ENCODE measurements around the gene GABRR3.

The GABRR3 gene

DNA sequence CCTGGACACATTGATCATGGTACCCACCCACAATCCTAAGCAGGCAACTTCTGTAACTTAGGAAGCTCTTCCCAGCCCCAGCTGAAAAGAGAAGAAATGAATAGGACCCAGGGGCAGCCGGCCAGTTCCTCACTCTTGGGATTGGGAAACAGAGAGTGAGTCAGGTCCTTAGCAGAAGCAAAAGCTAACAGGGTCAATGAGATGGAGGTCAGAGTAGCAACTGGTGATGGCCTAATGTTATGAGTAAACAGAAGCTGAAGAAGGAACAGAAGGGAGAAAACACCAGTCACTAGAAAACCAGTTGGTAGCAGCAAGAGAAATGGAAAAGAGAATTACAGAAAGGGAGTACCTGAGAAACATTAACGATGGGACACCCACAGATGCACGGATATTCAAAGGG, 82.8 kb downstream of the GABRR3 start:
- Histone ChIP-seq H3K36me3 (ENCODE audit: low read length) (peaks cover 8% of the 10 kb centered on the region), H2AFZ (ENCODE audit: low read depth, low read length, severe bottlenecking) (no peak overlapping the region), H3K4me3 (ENCODE audit: insufficient read depth, low read length, poor library complexity, severe bottlenecking) (no peak overlapping the region), H3K9me2 (replicated peaks; ENCODE audit: insufficient read depth, low read length) (no peaks in the 10 kb centered on the region), H3K27me3 (ENCODE audit: low read length) (no peaks in the 10 kb centered on the region), H4K20me1 (ENCODE audit: low read depth, low read length) (no peaks in the 10 kb centered on the region), H3K9me3 (ENCODE audit: insufficient read depth, low read length) (no peaks in the 10 kb centered on the region), H3K4me2 (ENCODE audit: low read depth, low read length, poor library complexity, severe bottlenecking) (no peak overlapping the region), H3K9ac (ENCODE audit: low read length) (no peak overlapping the region), H3K27ac (ENCODE audit: low read depth, low read length) (no peak overlapping the region), H3F3A (ENCODE audit: insufficient read depth) (no peaks in the 10 kb centered on the region), H3K79me2 (ENCODE audit: insufficient read depth, low read length) (no peaks in the 10 kb centered on the region)
- TF ChIP-seq, protein P1, sequence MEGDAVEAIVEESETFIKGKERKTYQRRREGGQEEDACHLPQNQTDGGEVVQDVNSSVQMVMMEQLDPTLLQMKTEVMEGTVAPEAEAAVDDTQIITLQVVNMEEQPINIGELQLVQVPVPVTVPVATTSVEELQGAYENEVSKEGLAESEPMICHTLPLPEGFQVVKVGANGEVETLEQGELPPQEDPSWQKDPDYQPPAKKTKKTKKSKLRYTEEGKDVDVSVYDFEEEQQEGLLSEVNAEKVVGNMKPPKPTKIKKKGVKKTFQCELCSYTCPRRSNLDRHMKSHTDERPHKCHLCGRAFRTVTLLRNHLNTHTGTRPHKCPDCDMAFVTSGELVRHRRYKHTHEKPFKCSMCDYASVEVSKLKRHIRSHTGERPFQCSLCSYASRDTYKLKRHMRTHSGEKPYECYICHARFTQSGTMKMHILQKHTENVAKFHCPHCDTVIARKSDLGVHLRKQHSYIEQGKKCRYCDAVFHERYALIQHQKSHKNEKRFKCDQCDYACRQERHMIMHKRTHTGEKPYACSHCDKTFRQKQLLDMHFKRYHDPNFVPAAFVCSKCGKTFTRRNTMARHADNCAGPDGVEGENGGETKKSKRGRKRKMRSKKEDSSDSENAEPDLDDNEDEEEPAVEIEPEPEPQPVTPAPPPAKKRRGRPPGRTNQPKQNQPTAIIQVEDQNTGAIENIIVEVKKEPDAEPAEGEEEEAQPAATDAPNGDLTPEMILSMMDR (IDR thresholded peaks at IDR 0.05; ENCODE audit: insufficient read depth, low read length, poor library complexity, severe bottlenecking) = no peak
- TF ChIP-seq EZH2phosphoT487 (conservative IDR thresholded peaks at IDR 0.05; ENCODE audit: low read length) = no peak

DNA sequence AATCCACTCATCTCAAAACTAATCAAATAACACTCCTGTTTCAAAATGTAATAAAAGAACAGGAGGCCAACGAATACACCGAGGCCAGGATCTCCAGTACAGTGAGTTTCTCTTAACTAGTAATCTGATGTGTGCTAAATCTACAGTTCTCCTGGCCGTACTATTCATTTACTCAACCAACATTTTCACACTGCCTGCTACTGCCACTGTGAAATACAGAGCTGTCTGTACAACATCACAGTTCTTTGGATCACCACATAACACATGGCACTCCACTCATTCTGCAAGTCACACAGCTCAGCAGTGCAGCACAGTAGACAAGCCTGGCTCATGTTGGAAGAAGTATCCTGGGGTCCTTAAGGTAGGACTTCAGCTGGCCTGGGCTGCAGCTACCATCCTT, 84.8 kb downstream of the GABRR3 start:
- no peaks in the 10 kb centered on the region for H4K20me1 ChIP-seq (ENCODE audit: low read depth, low read length)
- H3K9me2 ChIP-seq (replicated peaks; ENCODE audit: insufficient read depth, low read length) = no peaks in the 10 kb centered on the region
- H3K4me3 ChIP-seq (ENCODE audit: insufficient read depth, low read length, poor library complexity, severe bottlenecking) = no peak overlapping the region
- no peaks in the 10 kb centered on the region for H3K27me3 ChIP-seq (ENCODE audit: low read length)
- H3K9me3 ChIP-seq (ENCODE audit: insufficient read depth, low read length) = no peaks in the 10 kb centered on the region
- H3K79me2 ChIP-seq (ENCODE audit: insufficient read depth, low read length) = no peaks in the 10 kb centered on the region
- H3K27ac ChIP-seq (ENCODE audit: low read depth, low read length) = no peak overlapping the region
- H3K9ac ChIP-seq (ENCODE audit: low read length) = no peak overlapping the region
- no peak for TF ChIP-seq EZH2phosphoT487 (conservative IDR thresholded peaks at IDR 0.05; ENCODE audit: low read length)
- TF ChIP-seq, protein P1 (IDR thresholded peaks at IDR 0.05; ENCODE audit: insufficient read depth, low read length, poor library complexity, severe bottlenecking) = no peak
- no peaks in the 10 kb centered on the region for H3F3A ChIP-seq (ENCODE audit: insufficient read depth)
- no peak overlapping the region for H3K4me2 ChIP-seq (ENCODE audit: low read depth, low read length, poor library complexity, severe bottlenecking)
- H2AFZ ChIP-seq (ENCODE audit: low read depth, low read length, severe bottlenecking) = no peak overlapping the region
- H3K36me3 ChIP-seq (ENCODE audit: low read length) = peaks cover 15% of the 10 kb centered on the region

DNA sequence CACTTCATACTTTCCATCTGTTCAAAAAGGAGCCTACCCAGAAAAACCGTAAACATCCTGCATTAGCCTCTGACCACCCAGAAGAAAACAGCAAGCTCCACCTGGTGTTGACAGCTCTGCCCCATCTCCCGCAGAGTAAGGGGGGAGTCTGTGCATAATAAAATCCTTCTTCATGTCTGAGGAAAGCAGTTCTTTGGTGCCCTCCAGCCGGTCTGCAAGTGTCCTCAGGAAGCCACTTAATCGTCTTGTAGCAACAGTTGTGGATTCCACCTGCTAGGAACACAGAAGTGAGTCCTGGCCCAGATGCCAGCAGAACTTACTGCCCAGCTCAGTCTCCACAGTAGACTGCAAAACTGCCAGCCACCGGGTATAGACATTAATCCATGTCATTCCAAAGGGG, 85.4 kb downstream of the GABRR3 start:
- peaks cover 22% of the 10 kb centered on the region for H3K36me3 ChIP-seq (ENCODE audit: low read length)
- H3K4me2 ChIP-seq (ENCODE audit: low read depth, low read length, poor library complexity, severe bottlenecking) = no peak overlapping the region
- no peak overlapping the region for H3K27ac ChIP-seq (ENCODE audit: low read depth, low read length)
- no peaks in the 10 kb centered on the region for H3K9me2 ChIP-seq (replicated peaks; ENCODE audit: insufficient read depth, low read length)
- H3K27me3 ChIP-seq (ENCODE audit: low read length) = no peaks in the 10 kb centered on the region
- H3K9ac ChIP-seq (ENCODE audit: low read length) = no peak overlapping the region
- TF ChIP-seq EZH2phosphoT487 (conservative IDR thresholded peaks at IDR 0.05; ENCODE audit: low read length) = no peak
- TF ChIP-seq, protein P1 (IDR thresholded peaks at IDR 0.05; ENCODE audit: insufficient read depth, low read length, poor library complexity, severe bottlenecking) = no peak
- no peaks in the 10 kb centered on the region for H3K79me2 ChIP-seq (ENCODE audit: insufficient read depth, low read length)
- no peaks in the 10 kb centered on the region for H3K9me3 ChIP-seq (ENCODE audit: insufficient read depth, low read length)
- no peak overlapping the region for H3K4me3 ChIP-seq (ENCODE audit: insufficient read depth, low read length, poor library complexity, severe bottlenecking)
- no peak overlapping the region for H2AFZ ChIP-seq (ENCODE audit: low read depth, low read length, severe bottlenecking)
- H4K20me1 ChIP-seq (ENCODE audit: low read depth, low read length) = no peaks in the 10 kb centered on the region
- H3F3A ChIP-seq (ENCODE audit: insufficient read depth) = no peaks in the 10 kb centered on the region

DNA sequence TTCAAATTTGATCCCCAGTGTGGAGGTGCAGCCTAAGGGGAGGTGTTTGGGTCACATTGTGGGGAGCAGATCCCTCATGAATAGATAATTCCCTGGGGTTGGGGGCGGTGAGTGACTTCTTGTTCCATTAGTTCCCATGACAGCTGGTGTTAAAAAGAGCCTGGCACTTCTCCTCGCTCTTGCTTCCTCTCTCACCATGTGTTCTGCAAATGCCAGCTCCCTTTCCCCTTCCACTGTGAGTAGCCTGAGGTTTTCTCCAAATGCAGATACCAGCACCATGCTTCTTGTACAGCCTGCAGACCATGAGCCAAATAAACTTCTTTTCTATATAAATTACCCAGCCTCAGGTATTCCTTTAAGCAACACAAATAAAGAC, 86.0 kb downstream of the GABRR3 start:
- Histone ChIP-seq H2AFZ (ENCODE audit: low read depth, low read length, severe bottlenecking) (no peak overlapping the region), H3K4me2 (ENCODE audit: low read depth, low read length, poor library complexity, severe bottlenecking) (no peak overlapping the region), H3F3A (ENCODE audit: insufficient read depth) (no peaks in the 10 kb centered on the region), H3K36me3 (ENCODE audit: low read length) (peaks cover 28% of the 10 kb centered on the region), H3K9me3 (ENCODE audit: insufficient read depth, low read length) (no peaks in the 10 kb centered on the region), H3K4me3 (ENCODE audit: insufficient read depth, low read length, poor library complexity, severe bottlenecking) (no peak overlapping the region), H3K27me3 (ENCODE audit: low read length) (no peaks in the 10 kb centered on the region), H4K20me1 (ENCODE audit: low read depth, low read length) (no peaks in the 10 kb centered on the region), H3K9me2 (replicated peaks; ENCODE audit: insufficient read depth, low read length) (no peaks in the 10 kb centered on the region), H3K79me2 (ENCODE audit: insufficient read depth, low read length) (no peaks in the 10 kb centered on the region), H3K27ac (ENCODE audit: low read depth, low read length) (no peak overlapping the region), H3K9ac (ENCODE audit: low read length) (no peak overlapping the region)
- TF ChIP-seq, protein P1 (IDR thresholded peaks at IDR 0.05; ENCODE audit: insufficient read depth, low read length, poor library complexity, severe bottlenecking) = no peak
- TF ChIP-seq EZH2phosphoT487 (conservative IDR thresholded peaks at IDR 0.05; ENCODE audit: low read length) = no peak
